GM12865 (cell line): ENCODE data around the gene TOPORS.

Experiments
- DNase-seq: peaks from one replicate; pipeline ENCODE4 v3.0.0; 2010; ENCODE audit warnings: low read depth
- H3K4me3 ChIP-seq: 2 replicates; pipeline ENCODE4 v1.5.1; 2011; ENCODE audit warnings: mild to moderate bottlenecking, low read depth, low read length, control low read depth
- TF ChIP-seq, protein P1 (sequence below): IDR thresholded peaks from 2 replicates; pipeline ENCODE4 v1.5.1; 2011; ENCODE audit warnings: low read length, control low read depth, low read depth, inconsistent platforms; ENCODE audit not compliant: insufficient read depth; ENCODE audit errors: missing control alignments

The TOPORS gene

DNA sequence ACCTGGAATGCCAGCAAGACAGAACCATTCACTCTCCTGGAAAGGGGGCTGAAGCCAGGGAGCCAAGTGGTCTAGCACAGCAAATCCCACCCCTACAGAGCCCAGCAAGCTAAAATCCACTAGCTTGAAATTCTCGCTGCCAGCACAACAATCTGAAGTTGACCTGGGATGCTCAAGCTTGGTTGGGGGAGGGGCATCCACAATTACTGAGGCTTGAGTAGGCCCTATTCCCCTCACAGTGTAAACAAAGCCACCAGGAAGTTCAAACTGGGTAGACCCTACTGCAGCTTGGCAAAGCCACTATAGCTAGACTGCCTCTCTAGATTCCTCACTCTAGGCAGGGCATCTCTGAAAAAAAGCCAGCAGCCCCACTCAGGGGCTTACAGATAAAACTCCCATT, 43.7 kb downstream of the TOPORS start:
- no peak overlapping the region for H3K4me3 ChIP-seq
- TF ChIP-seq, protein P1, sequence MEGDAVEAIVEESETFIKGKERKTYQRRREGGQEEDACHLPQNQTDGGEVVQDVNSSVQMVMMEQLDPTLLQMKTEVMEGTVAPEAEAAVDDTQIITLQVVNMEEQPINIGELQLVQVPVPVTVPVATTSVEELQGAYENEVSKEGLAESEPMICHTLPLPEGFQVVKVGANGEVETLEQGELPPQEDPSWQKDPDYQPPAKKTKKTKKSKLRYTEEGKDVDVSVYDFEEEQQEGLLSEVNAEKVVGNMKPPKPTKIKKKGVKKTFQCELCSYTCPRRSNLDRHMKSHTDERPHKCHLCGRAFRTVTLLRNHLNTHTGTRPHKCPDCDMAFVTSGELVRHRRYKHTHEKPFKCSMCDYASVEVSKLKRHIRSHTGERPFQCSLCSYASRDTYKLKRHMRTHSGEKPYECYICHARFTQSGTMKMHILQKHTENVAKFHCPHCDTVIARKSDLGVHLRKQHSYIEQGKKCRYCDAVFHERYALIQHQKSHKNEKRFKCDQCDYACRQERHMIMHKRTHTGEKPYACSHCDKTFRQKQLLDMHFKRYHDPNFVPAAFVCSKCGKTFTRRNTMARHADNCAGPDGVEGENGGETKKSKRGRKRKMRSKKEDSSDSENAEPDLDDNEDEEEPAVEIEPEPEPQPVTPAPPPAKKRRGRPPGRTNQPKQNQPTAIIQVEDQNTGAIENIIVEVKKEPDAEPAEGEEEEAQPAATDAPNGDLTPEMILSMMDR: no peak
- no peak for DNase-seq

DNA sequence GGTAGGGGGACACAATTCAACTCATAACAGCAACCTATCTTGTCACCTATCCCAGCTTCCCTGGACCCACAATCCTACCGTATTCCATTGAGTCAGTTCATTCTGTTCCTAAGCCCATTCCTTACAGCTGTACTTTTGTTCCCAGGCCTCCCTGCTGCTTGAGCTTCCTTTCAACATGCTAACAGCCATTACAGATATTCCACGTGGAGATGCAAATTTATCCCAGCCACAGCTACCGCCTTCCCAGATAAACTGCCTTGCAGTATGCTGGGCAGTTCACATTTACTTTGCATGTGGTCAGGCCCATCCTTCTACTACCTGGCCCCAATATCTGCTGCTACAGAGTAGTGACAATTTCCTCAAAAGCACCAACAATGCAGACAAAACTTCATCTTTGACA, 49.4 kb downstream of the TOPORS start:
- TF ChIP-seq, protein P1: no peak
- no peak for DNase-seq
- H3K4me3 ChIP-seq: no peak overlapping the region

DNA sequence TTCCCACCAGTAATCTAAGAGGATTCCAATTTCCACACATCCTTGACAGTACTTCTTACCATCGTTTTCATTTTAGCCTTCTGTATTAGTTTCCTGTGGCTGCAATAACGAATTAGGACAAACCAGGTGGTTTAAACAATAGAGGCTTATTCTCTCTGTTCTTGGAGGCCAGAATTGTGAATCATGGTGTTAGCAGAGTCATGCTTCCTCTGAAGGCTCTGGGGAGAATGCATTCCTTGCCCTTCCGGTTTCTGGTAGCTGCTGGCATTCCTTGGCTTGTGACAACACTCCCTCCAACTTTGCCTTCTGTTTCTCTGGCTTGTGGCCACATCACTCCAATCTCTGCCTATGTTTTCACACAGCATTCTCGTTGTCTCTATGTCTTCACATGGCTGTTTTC, 49.9 kb downstream of the TOPORS start:
- TF ChIP-seq, protein P1: no peak
- DNase-seq: no peak
- H3K4me3 ChIP-seq: no peak overlapping the region

DNA sequence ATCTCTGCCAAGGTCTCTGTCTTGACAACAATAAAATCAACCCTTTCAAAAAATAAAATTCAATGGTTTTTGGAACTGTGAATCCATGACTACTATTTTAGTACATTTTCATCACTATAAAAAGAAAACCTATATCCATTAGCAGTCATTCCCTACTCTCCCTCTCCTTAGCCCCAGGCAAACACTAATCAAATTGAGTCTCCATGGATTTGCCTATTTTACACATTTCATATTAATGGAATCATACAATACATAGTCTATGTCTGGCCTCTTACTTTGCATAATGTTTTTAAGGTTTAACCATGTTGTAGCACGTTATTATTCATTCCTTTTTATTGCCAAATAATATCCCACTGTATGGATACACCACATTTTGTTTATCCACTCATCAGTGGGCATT, 50.5 kb downstream of the TOPORS start:
- no peak for DNase-seq
- no peak overlapping the region for H3K4me3 ChIP-seq
- TF ChIP-seq, protein P1: no peak

DNA sequence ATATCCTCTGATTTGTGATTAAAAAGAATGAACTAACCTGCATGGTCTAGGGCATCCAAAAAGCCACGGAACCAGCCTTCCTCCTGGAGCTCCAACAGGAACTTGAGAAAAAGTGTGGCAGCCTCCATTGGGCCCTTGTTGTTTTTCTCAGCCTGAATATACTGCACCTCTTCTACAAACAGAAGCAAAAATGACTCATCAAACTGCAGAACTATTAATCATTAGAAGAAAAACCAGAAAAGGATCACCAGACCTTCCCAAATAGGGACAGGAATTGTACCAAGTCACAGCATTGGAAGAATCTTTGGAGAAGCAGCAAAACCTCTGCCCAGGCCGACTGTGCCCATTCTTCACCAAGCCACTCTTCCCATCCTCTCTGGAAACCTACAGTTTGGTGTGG, 51.6 kb downstream of the TOPORS start:
- DNase-seq: no peak
- TF ChIP-seq, protein P1: no peak
- no peak overlapping the region for H3K4me3 ChIP-seq

DNA sequence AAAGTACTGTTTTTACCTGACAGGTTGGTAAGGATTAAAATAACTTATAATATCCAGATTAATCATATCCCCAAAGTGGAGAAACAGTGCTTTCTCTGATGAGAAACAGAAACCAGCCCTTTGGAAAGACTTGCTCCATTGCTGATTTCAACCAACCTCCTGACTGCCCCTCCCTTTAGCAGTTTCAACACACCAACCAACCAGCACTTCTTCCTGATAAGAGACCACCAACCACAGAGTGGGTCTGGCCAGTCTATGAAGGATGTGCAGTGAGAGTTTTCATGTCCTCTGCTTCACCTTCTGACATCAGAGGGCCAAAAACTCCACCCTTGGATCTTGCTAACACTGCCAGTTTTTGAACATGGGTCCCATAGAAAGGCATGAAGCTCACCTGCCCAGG, 54.5 kb downstream of the TOPORS start:
- DNase-seq: no peak
- H3K4me3 ChIP-seq: no peak overlapping the region
- TF ChIP-seq, protein P1: no peak

DNA sequence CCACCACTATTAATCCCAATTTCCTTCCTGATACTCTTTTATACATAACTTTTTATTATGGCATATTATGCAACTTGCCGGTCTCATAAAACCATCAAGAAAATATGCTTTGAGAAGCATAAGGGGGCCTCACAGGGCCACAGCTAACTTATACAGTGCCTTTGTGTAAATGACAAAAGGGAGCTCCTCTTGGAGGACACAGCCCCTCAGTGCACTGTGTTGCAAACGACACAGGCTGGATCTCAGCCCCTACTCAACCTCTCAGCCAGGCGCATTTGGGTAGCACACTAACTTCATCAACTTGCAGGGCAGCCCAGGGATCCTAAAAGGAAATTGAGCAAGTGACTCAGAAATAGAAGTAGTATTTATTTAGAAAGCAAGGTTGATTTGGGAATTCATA, 61.8 kb downstream of the TOPORS start:
- TF ChIP-seq, protein P1: no peak
- H3K4me3 ChIP-seq: no peak overlapping the region
- DNase-seq: no peak
